HepG2 (cell line): ENCODE data around the gene CCDC142. TPM values are rescaled to one million over a fixed set of nuclear protein-coding genes. Genes with fewer than 3 reads are reported as not detected.

Experiments used
- DBP ChIP-seq: sonication (generic); formaldehyde crosslinking; IDR thresholded peaks from 2 replicates; pipeline ENCODE4 v1.4.0; 2020; ENCODE audit warnings: missing genetic modification reagents; ENCODE audit errors: not compliant biosample characterization
- DNMT1 ChIP-seq: sonication (generic); formaldehyde crosslinking; IDR thresholded peaks from 2 replicates; pipeline ENCODE4 v1.5.1; 2020; ENCODE audit warnings: mild to moderate bottlenecking, missing genetic modification reagents
- FIP1L1 ChIP-seq: fragments of 200-400 bp; formaldehyde crosslinking; IDR thresholded peaks from 2 replicates; pipeline ENCODE4 v1.6.1; 2018; ENCODE audit warnings: low read depth, mild to moderate bottlenecking, low read length, moderate library complexity, borderline replicate concordance; ENCODE audit not compliant: insufficient read depth
- KDM5B ChIP-seq: sonication (generic); formaldehyde crosslinking; IDR thresholded peaks from 2 replicates; pipeline ENCODE4 v1.4.0; 2020; ENCODE audit warnings: missing genetic modification reagents, mild to moderate bottlenecking, borderline replicate concordance
- NRL ChIP-seq: sonication (generic); formaldehyde crosslinking; IDR thresholded peaks from 2 replicates; pipeline ENCODE4 v1.5.0; 2020; ENCODE audit warnings: missing genetic modification reagents, mild to moderate bottlenecking, moderate library complexity, borderline replicate concordance
- SCMH1 ChIP-seq: sonication (generic); formaldehyde crosslinking; IDR thresholded peaks from 2 replicates; pipeline ENCODE4 v1.9.0; 2021; ENCODE audit warnings: missing genetic modification reagents, mild to moderate bottlenecking, borderline replicate concordance
- SOX5 ChIP-seq: IDR thresholded peaks from 2 replicates; pipeline ENCODE4 v1.6.1; 2016; ENCODE audit warnings: borderline replicate concordance
- ZBTB4 ChIP-seq: sonication (generic); formaldehyde crosslinking; IDR thresholded peaks from 2 replicates; pipeline ENCODE4 v1.4.0; 2020; ENCODE audit warnings: missing genetic modification reagents, mild to moderate bottlenecking, borderline replicate concordance
- ZBTB42 ChIP-seq: sonication (generic); formaldehyde crosslinking; IDR thresholded peaks from 2 replicates; pipeline ENCODE4 v1.5.0; 2020; ENCODE audit warnings: mild to moderate bottlenecking, missing genetic modification reagents
- ZMAT3 ChIP-seq: sonication (generic); formaldehyde crosslinking; conservative IDR thresholded peaks from 2 replicates; pipeline ENCODE4 v1.7.0; 2021; ENCODE audit warnings: missing genetic modification reagents
- ZNF329 ChIP-seq: sonication (generic); formaldehyde crosslinking; IDR thresholded peaks from 2 replicates; pipeline ENCODE4 v1.9.0; 2021; ENCODE audit warnings: low read depth, mild to moderate bottlenecking, missing genetic modification reagents
- ZNF432 ChIP-seq: sonication (generic); formaldehyde crosslinking; IDR thresholded peaks from 2 replicates; pipeline ENCODE4 v1.5.0; 2020; ENCODE audit warnings: missing genetic modification reagents, mild to moderate bottlenecking, borderline replicate concordance
- ZNF513 ChIP-seq: sonication (generic); formaldehyde crosslinking; conservative IDR thresholded peaks from 2 replicates; pipeline ENCODE4 v1.5.0; 2020; ENCODE audit warnings: missing genetic modification reagents
- ZNF564 ChIP-seq: sonication (generic); formaldehyde crosslinking; IDR thresholded peaks from 2 replicates; pipeline ENCODE4 v1.8.1; 2023; ENCODE audit warnings: mild to moderate bottlenecking, missing genetic modification reagents
- ZNF569 ChIP-seq: sonication (generic); formaldehyde crosslinking; IDR thresholded peaks from 2 replicates; pipeline ENCODE4 v1.5.0; 2020; ENCODE audit warnings: mild to moderate bottlenecking, missing genetic modification reagents, moderate library complexity, borderline replicate concordance
- ZNF652 ChIP-seq: IDR thresholded peaks from 2 replicates; pipeline ENCODE4 v1.6.1; 2016; ENCODE audit warnings: low read depth, borderline replicate concordance
- ZNF672 ChIP-seq: sonication (generic); formaldehyde crosslinking; IDR thresholded peaks from 2 replicates; pipeline ENCODE4 v1.8.1; 2022; ENCODE audit warnings: missing genetic modification reagents
- polyA plus RNA-seq, 8 experiments: library from polyadenylated mRNA; depleted of rRNA in 3 of 8; stranded (reverse) in 7 of 8; unstranded in 1 of 8; fragments of >200 nt; fragmentation: Illumina TruSeq in 4 of 8; extraction: Trizol in 4 of 8; gene quantifications; 2 replicates each; pipeline versions ENCODE4 v1.2.1 to v1.2.3, GENCODE V29; 2011 to 2016; ENCODE audit warnings: low read depth in 4 of 8, missing spikeins in 1 of 8, mixed read lengths in 1 of 8; ENCODE audit not compliant: insufficient read depth in 1 of 8
- total RNA-seq, 5 experiments: library from RNA; depleted of rRNA; stranded (reverse); fragments of >200 nt; fragmentation: Illumina TruSeq; extraction: Trizol; gene quantifications; 2 replicates each; pipeline ENCODE4 v1.2.3, GENCODE V29; 2016; ENCODE audit warnings: low read depth in 1 of 5
- TF ChIP-seq, protein P1 (sequence below): sonication (generic); formaldehyde crosslinking; IDR thresholded peaks from 2 replicates; pipeline ENCODE4 v1.4.0; 2020; ENCODE audit warnings: missing genetic modification reagents
- TF ChIP-seq, protein P2 (sequence below): IDR thresholded peaks from 2 replicates; pipeline ENCODE4 v1.6.1; 2016; ENCODE audit warnings: mild to moderate bottlenecking

The CCDC142 gene
- total and polyA plus RNA-seq, 2 of the 13 experiments (the other 11 are each of a cell fraction or from before 2014, with no cell fraction given), result 14.7 to 30.4 TPM

- TF ChIP-seq ZBTB4 (CRISPR knock-in tag) (peak; percentile 94), SOX5 (CRISPR knock-in tag) (0 out of 2 replicates have a peak, but pooled peaks have one; percentile 44), ZNF432 (CRISPR knock-in tag) (no peak), ZNF329 (CRISPR knock-in tag) (peak; percentile 82), NRL (CRISPR knock-in tag) (peak; percentile 98; the same call in 1 of the 2 replicates), DBP (no peak), ZNF672 (CRISPR knock-in tag) (no peak), ZNF569 (CRISPR knock-in tag) (no peak), SCMH1 (CRISPR knock-in tag) (no peak), ZNF652 (CRISPR knock-in tag) (peak; percentile 49; the same call in 1 of the 2 replicates), KDM5B (CRISPR knock-in tag) (peak; percentile 98; the same call in 1 of the 2 replicates), ZNF564 (peak; percentile 73; the same call in 1 of the 2 replicates), ZBTB42 (CRISPR knock-in tag) (no peak; the same call in none of the 2 replicates), ZNF513 (CRISPR knock-in tag) (no peak), FIP1L1 (no peak), ZMAT3 (CRISPR knock-in tag) (peak; percentile 82), DNMT1 (CRISPR knock-in tag) (peak; percentile 96)
- TF ChIP-seq, protein P1, sequence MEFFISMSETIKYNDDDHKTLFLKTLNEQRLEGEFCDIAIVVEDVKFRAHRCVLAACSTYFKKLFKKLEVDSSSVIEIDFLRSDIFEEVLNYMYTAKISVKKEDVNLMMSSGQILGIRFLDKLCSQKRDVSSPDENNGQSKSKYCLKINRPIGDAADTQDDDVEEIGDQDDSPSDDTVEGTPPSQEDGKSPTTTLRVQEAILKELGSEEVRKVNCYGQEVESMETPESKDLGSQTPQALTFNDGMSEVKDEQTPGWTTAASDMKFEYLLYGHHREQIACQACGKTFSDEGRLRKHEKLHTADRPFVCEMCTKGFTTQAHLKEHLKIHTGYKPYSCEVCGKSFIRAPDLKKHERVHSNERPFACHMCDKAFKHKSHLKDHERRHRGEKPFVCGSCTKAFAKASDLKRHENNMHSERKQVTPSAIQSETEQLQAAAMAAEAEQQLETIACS (CRISPR knock-in tag), result peak; percentile 40; the same call in 1 of the 2 replicates
- TF ChIP-seq, protein P2, sequence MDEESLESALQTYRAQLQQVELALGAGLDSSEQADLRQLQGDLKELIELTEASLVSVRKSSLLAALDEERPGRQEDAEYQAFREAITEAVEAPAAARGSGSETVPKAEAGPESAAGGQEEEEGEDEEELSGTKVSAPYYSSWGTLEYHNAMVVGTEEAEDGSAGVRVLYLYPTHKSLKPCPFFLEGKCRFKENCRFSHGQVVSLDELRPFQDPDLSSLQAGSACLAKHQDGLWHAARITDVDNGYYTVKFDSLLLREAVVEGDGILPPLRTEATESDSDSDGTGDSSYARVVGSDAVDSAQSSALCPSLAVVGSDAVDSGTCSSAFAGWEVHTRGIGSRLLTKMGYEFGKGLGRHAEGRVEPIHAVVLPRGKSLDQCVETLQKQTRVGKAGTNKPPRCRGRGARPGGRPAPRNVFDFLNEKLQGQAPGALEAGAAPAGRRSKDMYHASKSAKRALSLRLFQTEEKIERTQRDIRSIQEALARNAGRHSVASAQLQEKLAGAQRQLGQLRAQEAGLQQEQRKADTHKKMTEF (CRISPR knock-in tag), result peak; percentile 95
Observed at GRCh38 chr2:74472086-74472944, 10.5 kb downstream of the CCDC142 start, which contains the start of gene MRPL53 (continued).
